Retinal pigment epithelial cell (primary cell): ENCODE data around the gene GJB3.

ENCODE experiments used
- DNase-seq: peaks from one replicate; pipeline ENCODE4 v3.0.0-alpha.2; 2010; ENCODE audit warnings: low read depth
- H3K4me3 ChIP-seq: 2 replicates; pipeline ENCODE4 v1.5.1; 2011; ENCODE audit warnings: mild to moderate bottlenecking, low read length, control low read depth, moderate library complexity
- TF ChIP-seq, protein P1 (sequence below): conservative IDR thresholded peaks from 2 replicates; pipeline ENCODE4 v1.5.1; 2011; ENCODE audit warnings: low read depth, low read length, control low read depth, inconsistent platforms

The GJB3 gene

DNA sequence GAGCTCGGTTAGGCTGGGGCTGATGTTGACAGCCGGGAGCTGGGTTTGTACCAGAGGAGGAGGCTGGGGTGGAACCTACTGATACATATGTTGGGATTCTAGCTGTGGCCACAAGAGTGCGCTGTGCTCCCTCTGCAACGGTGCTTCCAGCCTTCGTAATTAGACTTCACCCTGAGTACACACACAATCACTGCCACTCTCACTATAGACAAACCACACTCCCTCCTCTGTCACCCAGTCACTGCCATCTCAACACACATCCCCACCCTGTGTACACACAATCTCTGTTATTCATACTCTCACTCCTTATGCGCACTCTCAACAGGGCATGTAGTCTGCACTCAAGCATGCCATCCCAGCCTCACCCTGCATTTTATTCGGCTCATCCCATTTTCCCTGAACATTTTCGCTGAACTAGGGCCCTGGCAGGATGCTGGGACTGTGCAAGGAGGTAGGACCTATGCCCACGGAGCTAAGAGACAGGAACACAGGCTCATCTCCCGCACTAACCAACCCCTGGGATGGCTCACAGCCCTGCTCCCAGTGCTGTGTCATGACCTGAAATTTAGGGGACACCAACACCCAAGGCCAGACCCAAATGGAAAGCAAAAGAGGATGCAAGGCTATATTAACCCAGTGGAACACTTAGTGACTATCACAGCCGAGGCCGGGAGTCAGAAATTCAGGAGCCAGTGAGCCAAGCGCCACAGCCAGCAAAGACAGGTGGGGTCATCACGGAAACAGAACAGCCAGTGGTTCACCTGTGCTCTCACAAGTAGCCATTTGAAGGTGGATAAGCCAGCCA is 5.7 kb downstream of the GJB3 start:
- peak; percentile 22 for DNase-seq
- TF ChIP-seq, protein P1, sequence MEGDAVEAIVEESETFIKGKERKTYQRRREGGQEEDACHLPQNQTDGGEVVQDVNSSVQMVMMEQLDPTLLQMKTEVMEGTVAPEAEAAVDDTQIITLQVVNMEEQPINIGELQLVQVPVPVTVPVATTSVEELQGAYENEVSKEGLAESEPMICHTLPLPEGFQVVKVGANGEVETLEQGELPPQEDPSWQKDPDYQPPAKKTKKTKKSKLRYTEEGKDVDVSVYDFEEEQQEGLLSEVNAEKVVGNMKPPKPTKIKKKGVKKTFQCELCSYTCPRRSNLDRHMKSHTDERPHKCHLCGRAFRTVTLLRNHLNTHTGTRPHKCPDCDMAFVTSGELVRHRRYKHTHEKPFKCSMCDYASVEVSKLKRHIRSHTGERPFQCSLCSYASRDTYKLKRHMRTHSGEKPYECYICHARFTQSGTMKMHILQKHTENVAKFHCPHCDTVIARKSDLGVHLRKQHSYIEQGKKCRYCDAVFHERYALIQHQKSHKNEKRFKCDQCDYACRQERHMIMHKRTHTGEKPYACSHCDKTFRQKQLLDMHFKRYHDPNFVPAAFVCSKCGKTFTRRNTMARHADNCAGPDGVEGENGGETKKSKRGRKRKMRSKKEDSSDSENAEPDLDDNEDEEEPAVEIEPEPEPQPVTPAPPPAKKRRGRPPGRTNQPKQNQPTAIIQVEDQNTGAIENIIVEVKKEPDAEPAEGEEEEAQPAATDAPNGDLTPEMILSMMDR = peak; percentile 92
- H3K4me3 ChIP-seq = no peak overlapping the region

DNA sequence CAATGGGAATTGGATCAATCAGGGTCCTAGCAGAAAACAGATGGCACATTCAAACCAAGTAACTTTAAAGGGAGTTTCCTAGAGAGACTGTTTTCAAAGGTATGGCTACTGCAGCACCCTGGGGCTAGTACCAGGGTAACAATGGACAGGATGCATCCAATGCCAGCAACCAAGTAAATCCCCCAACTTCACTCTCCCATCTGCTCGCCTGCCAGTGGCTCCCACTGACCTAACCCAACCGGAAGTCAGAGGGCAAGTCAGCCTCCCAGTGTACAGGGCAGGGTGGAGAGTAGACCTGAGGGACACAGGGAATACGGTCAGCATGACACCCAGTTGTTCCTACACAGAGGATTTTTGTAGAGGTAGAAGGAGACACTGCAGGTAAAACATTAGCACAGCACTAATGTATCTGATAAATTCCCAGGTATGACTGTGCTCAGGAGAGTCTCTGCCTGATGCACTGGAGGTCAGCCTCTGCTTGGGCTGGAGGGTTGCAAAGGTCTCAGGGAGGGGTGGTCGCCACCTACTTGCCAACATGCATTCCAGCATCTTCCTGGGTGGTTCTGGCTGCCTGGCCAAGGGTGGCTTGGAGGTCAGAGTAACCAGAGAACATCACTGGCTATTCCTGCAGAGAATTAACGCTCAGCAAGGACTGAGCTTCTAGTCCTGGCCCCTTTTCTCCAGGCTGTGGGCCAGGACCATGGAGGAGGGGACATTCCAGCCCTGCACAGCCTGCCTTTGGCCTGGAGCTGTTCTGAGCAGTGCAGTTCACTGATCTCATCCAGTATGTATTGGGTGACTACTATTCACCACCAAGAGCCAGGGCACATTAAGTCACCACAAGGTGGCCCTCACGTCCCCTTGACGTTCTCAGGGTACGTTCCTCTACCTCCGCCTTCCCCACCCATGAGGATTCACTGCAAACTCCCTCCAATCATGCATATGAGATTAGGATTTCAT is 6.7 kb downstream of the GJB3 start:
- no peak for DNase-seq
- TF ChIP-seq, protein P1 = peak; percentile 31

DNA sequence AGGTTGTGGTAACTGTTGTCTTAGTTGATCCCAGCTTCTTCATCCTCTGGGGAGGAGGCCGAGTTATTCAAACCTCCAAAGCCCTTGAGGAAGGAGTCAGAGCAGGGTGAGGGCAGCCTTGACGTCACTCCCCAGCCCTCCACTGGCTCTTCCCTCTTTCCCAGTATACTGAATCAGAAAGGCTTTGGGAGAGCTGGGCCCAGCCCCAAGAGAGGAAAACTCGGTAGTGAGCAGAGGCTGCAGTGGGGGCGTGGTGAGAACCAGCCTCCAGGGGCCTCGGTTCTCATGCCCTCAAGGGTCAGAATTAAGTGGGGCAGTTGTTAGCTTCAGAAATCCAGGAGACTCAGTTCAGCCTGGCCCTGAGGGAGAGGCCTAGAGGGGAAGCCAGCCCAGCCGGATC is 10.0 kb downstream of the GJB3 start:
- no peak overlapping the region for H3K4me3 ChIP-seq
- no peak for DNase-seq
- TF ChIP-seq, protein P1 = no peak

More for the DNA sequence above, 6.7 kb downstream of the GJB3 start:
- H3K4me3 ChIP-seq = no peak overlapping the region

DNA sequence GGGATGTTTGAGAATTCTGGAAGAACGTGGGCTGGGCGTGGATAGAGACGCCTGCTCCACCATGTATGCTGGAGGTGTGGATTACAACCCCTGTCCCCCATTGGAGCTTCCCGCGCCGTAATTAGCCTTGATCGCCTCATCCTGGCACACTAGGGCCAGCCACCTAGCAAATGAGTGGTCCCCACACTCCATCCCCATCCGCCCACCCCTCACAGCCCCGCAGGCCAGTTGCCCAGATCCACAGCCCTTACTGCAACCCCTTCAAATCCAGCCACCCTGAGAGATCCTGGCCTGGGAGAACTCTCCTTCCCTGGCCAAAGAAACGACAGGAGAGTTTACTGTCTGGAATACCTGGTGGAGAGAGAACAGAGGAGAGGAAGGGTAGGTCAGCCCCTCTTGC is 11.4 kb downstream of the GJB3 start:
- TF ChIP-seq, protein P1 = no peak
- H3K4me3 ChIP-seq = no peak overlapping the region
- no peak for DNase-seq

DNA sequence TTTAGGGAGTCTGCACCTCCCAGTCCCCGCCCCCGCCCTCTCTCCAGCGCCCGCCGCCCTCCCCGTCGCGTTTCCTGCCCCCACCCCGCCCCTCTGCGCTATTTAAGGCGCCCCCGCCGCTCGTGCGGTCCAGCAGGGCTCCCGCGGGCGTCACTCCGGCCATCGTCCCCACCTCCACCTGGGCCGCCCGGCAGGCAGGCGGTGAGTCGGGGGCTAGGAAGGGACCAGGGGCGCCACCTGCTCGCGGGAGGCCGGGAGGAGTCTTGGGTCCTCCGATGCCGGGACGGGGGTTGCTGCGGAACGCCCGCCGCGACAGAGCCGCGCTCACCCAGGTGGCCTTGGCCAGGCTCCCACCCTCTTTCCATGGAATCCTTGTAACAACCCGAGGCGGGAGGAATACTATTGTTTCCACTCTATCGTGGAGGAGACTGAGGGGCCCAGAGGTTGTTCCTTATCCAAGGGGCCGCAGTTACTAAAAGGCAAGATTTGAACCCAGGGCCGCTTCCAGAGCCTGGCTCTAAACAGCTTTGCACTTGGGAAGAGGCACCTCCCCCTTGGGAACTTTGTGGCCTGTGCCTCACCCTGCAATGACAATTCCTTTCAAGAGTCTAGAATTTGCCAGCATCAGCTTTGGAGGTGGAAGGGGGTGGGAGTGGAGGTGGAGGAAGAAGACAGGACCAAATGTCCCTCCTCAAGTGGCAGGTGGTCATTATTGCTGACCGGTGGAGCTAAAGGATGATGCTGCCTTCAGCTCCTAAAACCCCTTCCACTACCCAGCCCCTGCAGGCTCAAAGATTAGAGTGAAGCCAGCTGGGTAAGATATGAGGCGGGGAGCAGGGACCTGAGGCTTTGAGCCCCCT is 12.1 kb downstream of the GJB3 start, which contains the start of gene GJA4:
TSS of gene GJA4 (plus strand) at position 132 of the 860 bp plus-strand sequence. CDS start 1,215 bp downstream, outside the sequence.
- TF ChIP-seq, protein P1 = no peak
- H3K4me3 ChIP-seq = no peak within 1 kb of the TSS
- no peak for DNase-seq

DNA sequence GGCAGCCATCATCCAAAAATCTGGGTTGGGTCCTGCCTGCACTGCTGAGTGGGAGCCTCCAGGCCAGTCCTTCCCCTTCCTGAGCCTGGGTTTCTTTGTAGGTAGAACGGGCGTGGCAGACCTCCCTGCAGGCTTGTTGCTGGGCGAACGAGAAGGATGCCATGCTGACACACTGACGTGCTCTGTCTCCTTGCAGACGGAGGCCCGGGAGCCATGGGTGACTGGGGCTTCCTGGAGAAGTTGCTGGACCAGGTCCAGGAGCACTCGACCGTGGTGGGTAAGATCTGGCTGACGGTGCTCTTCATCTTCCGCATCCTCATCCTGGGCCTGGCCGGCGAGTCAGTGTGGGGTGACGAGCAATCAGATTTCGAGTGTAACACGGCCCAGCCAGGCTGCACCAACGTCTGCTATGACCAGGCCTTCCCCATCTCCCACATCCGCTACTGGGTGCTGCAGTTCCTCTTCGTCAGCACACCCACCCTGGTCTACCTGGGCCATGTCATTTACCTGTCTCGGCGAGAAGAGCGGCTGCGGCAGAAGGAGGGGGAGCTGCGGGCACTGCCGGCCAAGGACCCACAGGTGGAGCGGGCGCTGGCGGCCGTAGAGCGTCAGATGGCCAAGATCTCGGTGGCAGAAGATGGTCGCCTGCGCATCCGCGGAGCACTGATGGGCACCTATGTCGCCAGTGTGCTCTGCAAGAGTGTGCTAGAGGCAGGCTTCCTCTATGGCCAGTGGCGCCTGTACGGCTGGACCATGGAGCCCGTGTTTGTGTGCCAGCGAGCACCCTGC is 13.2 kb downstream of the GJB3 start:
- TF ChIP-seq, protein P1 = no peak
- no peak overlapping the region for H3K4me3 ChIP-seq
- DNase-seq = no peak
